ENCODE measurements around the gene PRUNE1.

The PRUNE1 gene

GRCh38 chr1:151047925-151048644 lies 39.8 kb downstream of the PRUNE1 start:
- H3K36me3 ChIP-seq (ENCODE audit: control insufficient read depth in 5 of 5, insufficient read depth in 5 of 5, low read length in 5 of 5): peaks cover 10 to 20% (median 17%) of the 10 kb centered on the region in 5 donors
- peak overlapping the region; percentile 50 for H3K27ac ChIP-seq (ENCODE audit: low read depth, low read length)
- H3K9ac ChIP-seq (ENCODE audit: low read length in 5 of 5): peak overlapping the region; percentile 66 to 92 (median 86)
- no peaks in the 10 kb centered on the region for H3K9me3 ChIP-seq (ENCODE audit: control insufficient read depth in 5 of 5, low read length in 5 of 5)
- H3K27me3 ChIP-seq (ENCODE audit: control insufficient read depth in 5 of 5, insufficient read depth in 4 of 5, low read length in 5 of 5): no peaks in the 10 kb centered on the region
- peak overlapping the region; percentile 79 to 91 (median 82) for H3K4me3 ChIP-seq (ENCODE audit: low read depth in 1 of 5, low read length in 5 of 5)
- peaks cover 2 to 22% (median 15%) of the 10 kb centered on the region in 5 donors for H3K4me1 ChIP-seq (ENCODE audit: control insufficient read depth in 5 of 5, insufficient read depth in 5 of 5, low read length in 5 of 5)

- peak overlapping the region in 3 of 5 donors; percentile 66 to 92 (median 88) for H3K9ac ChIP-seq (ENCODE audit: low read length in 5 of 5)
These were observed 40.4 kb downstream of the PRUNE1 start for GRCh38 chr1:151048645-151049032.

GRCh38 chr1:151049458-151049857 lies 41.2 kb downstream of the PRUNE1 start:
- Histone ChIP-seq H3K4me1 (ENCODE audit: control insufficient read depth in 5 of 5, insufficient read depth in 5 of 5, low read length in 5 of 5) (peaks cover 2 to 22% (median 15%) of the 10 kb centered on the region in 5 donors), H3K36me3 (ENCODE audit: control insufficient read depth in 5 of 5, insufficient read depth in 5 of 5, low read length in 5 of 5) (peaks cover 14 to 34% (median 31%) of the 10 kb centered on the region in 5 donors), H3K4me3 (ENCODE audit: low read depth in 1 of 5, low read length in 5 of 5) (no peak overlapping the region)

More at GRCh38 chr1:151048645-151049032, 40.4 kb downstream of the PRUNE1 start:
- H3K9me3 ChIP-seq (ENCODE audit: control insufficient read depth in 5 of 5, low read length in 5 of 5): no peaks in the 10 kb centered on the region
- no peaks in the 10 kb centered on the region for H3K27me3 ChIP-seq (ENCODE audit: control insufficient read depth in 5 of 5, insufficient read depth in 4 of 5, low read length in 5 of 5)
- peak overlapping the region; percentile 50 for H3K27ac ChIP-seq (ENCODE audit: low read depth, low read length)
- peaks cover 2 to 22% (median 15%) of the 10 kb centered on the region in 5 donors for H3K4me1 ChIP-seq (ENCODE audit: control insufficient read depth in 5 of 5, insufficient read depth in 5 of 5, low read length in 5 of 5)
- H3K36me3 ChIP-seq (ENCODE audit: control insufficient read depth in 5 of 5, insufficient read depth in 5 of 5, low read length in 5 of 5): peaks cover 11 to 26% (median 23%) of the 10 kb centered on the region in 5 donors
- peak overlapping the region in 4 of 5 donors; percentile 80 to 91 (median 82) for H3K4me3 ChIP-seq (ENCODE audit: low read depth in 1 of 5, low read length in 5 of 5)

GRCh38 chr1:151050051-151050688 lies 41.9 kb downstream of the PRUNE1 start:
- Histone ChIP-seq H3K27ac (ENCODE audit: low read depth, low read length) (no peak overlapping the region), H3K9me3 (ENCODE audit: control insufficient read depth in 5 of 5, low read length in 5 of 5) (no peaks in the 10 kb centered on the region), H3K4me1 (ENCODE audit: control insufficient read depth in 5 of 5, insufficient read depth in 5 of 5, low read length in 5 of 5) (peaks cover 2 to 23% (median 16%) of the 10 kb centered on the region in 5 donors), H3K9ac (ENCODE audit: low read length in 5 of 5) (no peak overlapping the region), H3K36me3 (ENCODE audit: control insufficient read depth in 5 of 5, insufficient read depth in 5 of 5, low read length in 5 of 5) (peaks cover 14 to 41% (median 38%) of the 10 kb centered on the region in 5 donors), H3K4me3 (ENCODE audit: low read depth in 1 of 5, low read length in 5 of 5) (no peak overlapping the region), H3K27me3 (ENCODE audit: control insufficient read depth in 5 of 5, insufficient read depth in 4 of 5, low read length in 5 of 5) (no peaks in the 10 kb centered on the region)

More at GRCh38 chr1:151049458-151049857, 41.2 kb downstream of the PRUNE1 start:
- no peak overlapping the region for H3K27ac ChIP-seq (ENCODE audit: low read depth, low read length)
- H3K9me3 ChIP-seq (ENCODE audit: control insufficient read depth in 5 of 5, low read length in 5 of 5): no peaks in the 10 kb centered on the region
- no peak overlapping the region for H3K9ac ChIP-seq (ENCODE audit: low read length in 5 of 5)
- H3K27me3 ChIP-seq (ENCODE audit: control insufficient read depth in 5 of 5, insufficient read depth in 4 of 5, low read length in 5 of 5): no peaks in the 10 kb centered on the region

- Histone ChIP-seq H3K9me3 (ENCODE audit: control insufficient read depth in 5 of 5, low read length in 5 of 5) (no peaks in the 10 kb centered on the region), H3K9ac (ENCODE audit: low read length in 5 of 5) (no peak overlapping the region), H3K4me3 (ENCODE audit: low read depth in 1 of 5, low read length in 5 of 5) (no peak overlapping the region), H3K36me3 (ENCODE audit: control insufficient read depth in 5 of 5, insufficient read depth in 5 of 5, low read length in 5 of 5) (peaks cover 14 to 51% (median 49%) of the 10 kb centered on the region in 5 donors), H3K4me1 (ENCODE audit: control insufficient read depth in 5 of 5, insufficient read depth in 5 of 5, low read length in 5 of 5) (peaks cover 2 to 36% (median 30%) of the 10 kb centered on the region in 5 donors), H3K27ac (ENCODE audit: low read depth, low read length) (no peak overlapping the region), H3K27me3 (ENCODE audit: control insufficient read depth in 5 of 5, insufficient read depth in 4 of 5, low read length in 5 of 5) (no peaks in the 10 kb centered on the region)
These were observed 43.2 kb downstream of the PRUNE1 start for GRCh38 chr1:151051356-151052009.

- peaks cover 14 to 56% (median 53%) of the 10 kb centered on the region in 5 donors for H3K36me3 ChIP-seq (ENCODE audit: control insufficient read depth in 5 of 5, insufficient read depth in 5 of 5, low read length in 5 of 5)
- no peak overlapping the region for H3K9ac ChIP-seq (ENCODE audit: low read length in 5 of 5)
- no peaks in the 10 kb centered on the region for H3K9me3 ChIP-seq (ENCODE audit: control insufficient read depth in 5 of 5, low read length in 5 of 5)
- no peak overlapping the region for H3K4me3 ChIP-seq (ENCODE audit: low read depth in 1 of 5, low read length in 5 of 5)
- H3K27me3 ChIP-seq (ENCODE audit: control insufficient read depth in 5 of 5, insufficient read depth in 4 of 5, low read length in 5 of 5): no peaks in the 10 kb centered on the region
- H3K4me1 ChIP-seq (ENCODE audit: control insufficient read depth in 5 of 5, insufficient read depth in 5 of 5, low read length in 5 of 5): peaks cover 11 to 49% (median 41%) of the 10 kb centered on the region in 5 donors
- H3K27ac ChIP-seq (ENCODE audit: low read depth, low read length): no peak overlapping the region
These were observed 46.8 kb downstream of the PRUNE1 start for GRCh38 chr1:151054971-151055547.

- Histone ChIP-seq H3K27ac (ENCODE audit: low read depth, low read length) (peak overlapping the region; percentile 25), H3K9ac (ENCODE audit: low read length in 5 of 5) (peak overlapping the region in 1 of 5 donors; percentile 31), H3K27me3 (ENCODE audit: control insufficient read depth in 5 of 5, insufficient read depth in 4 of 5, low read length in 5 of 5) (no peaks in the 10 kb centered on the region), H3K4me3 (ENCODE audit: low read depth in 1 of 5, low read length in 5 of 5) (no peak overlapping the region), H3K36me3 (ENCODE audit: control insufficient read depth in 5 of 5, insufficient read depth in 5 of 5, low read length in 5 of 5) (peaks cover 14 to 56% (median 50%) of the 10 kb centered on the region in 5 donors), H3K4me1 (ENCODE audit: control insufficient read depth in 5 of 5, insufficient read depth in 5 of 5, low read length in 5 of 5) (peaks cover 11 to 55% (median 46%) of the 10 kb centered on the region in 5 donors), H3K9me3 (ENCODE audit: control insufficient read depth in 5 of 5, low read length in 5 of 5) (no peaks in the 10 kb centered on the region)
These were observed 47.3 kb downstream of the PRUNE1 start for GRCh38 chr1:151055581-151055980.

GRCh38 chr1:151056149-151056548 lies 47.9 kb downstream of the PRUNE1 start:
- Histone ChIP-seq H3K36me3 (ENCODE audit: control insufficient read depth in 5 of 5, insufficient read depth in 5 of 5, low read length in 5 of 5) (peaks cover 14 to 56% (median 49%) of the 10 kb centered on the region in 5 donors), H3K27ac (ENCODE audit: low read depth, low read length) (peak overlapping the region; percentile 25), H3K4me3 (ENCODE audit: low read depth in 1 of 5, low read length in 5 of 5) (peak overlapping the region in 1 of 5 donors; percentile 1), H3K4me1 (ENCODE audit: control insufficient read depth in 5 of 5, insufficient read depth in 5 of 5, low read length in 5 of 5) (peaks cover 11 to 55% (median 47%) of the 10 kb centered on the region in 5 donors), H3K9ac (ENCODE audit: low read length in 5 of 5) (peak overlapping the region in 2 of 5 donors; percentile 31 to 63), H3K27me3 (ENCODE audit: control insufficient read depth in 5 of 5, insufficient read depth in 4 of 5, low read length in 5 of 5) (no peaks in the 10 kb centered on the region), H3K9me3 (ENCODE audit: control insufficient read depth in 5 of 5, low read length in 5 of 5) (no peaks in the 10 kb centered on the region)

- Histone ChIP-seq H3K36me3 (ENCODE audit: control insufficient read depth in 5 of 5, insufficient read depth in 5 of 5, low read length in 5 of 5) (peaks cover 2 to 32% (median 27%) of the 10 kb centered on the region in 5 donors), H3K4me3 (ENCODE audit: low read depth in 1 of 5, low read length in 5 of 5) (peak overlapping the region; percentile 78 to 98 (median 97)), H3K9me3 (ENCODE audit: control insufficient read depth in 5 of 5, low read length in 5 of 5) (no peaks in the 10 kb centered on the region), H3K4me1 (ENCODE audit: control insufficient read depth in 5 of 5, insufficient read depth in 5 of 5, low read length in 5 of 5) (peaks cover 11 to 55% (median 47%) of the 10 kb centered on the region in 5 donors), H3K27me3 (ENCODE audit: control insufficient read depth in 5 of 5, insufficient read depth in 4 of 5, low read length in 5 of 5) (no peaks in the 10 kb centered on the region), H3K9ac (ENCODE audit: low read length in 5 of 5) (peak overlapping the region; percentile 82 to 98 (median 95)), H3K27ac (ENCODE audit: low read depth, low read length) (peak overlapping the region; percentile 94)
These were observed 50.4 kb downstream of the PRUNE1 start for GRCh38 chr1:151058692-151059091.

Measured in subcutaneous abdominal adipose tissue (tissue), 5 donors.